Heart left ventricle (tissue), 16 donors: ENCODE data around the gene IQSEC1. TPM values are rescaled to one million over a fixed set of nuclear protein-coding genes. Genes with fewer than 3 reads are reported as not detected.
A peak's percentile ranks its signal among the peaks of the same experiment; 100 is the strongest.

Source experiments
- ATAC-seq, 4 donors: fragments of 200-7000 bp; cut with Tn5 transposase; one replicate each; pipeline ENCODE4 v1.9.1; 2020 to 2022; ENCODE audit warnings: moderate library complexity in 4 of 4, mild to moderate bottlenecking in 3 of 4, moderate number of reproducible peaks in 1 of 4
- DNase-seq, 5 donors: peaks; one replicate each; pipeline ENCODE4 v3.0.0-alpha.2; 2020
- H3K27ac ChIP-seq, 12 donors: fragments of 200-600 bp; sonication (generic) in 4 of 12; one replicate each; pipeline versions ENCODE4 v1.5.0 to v1.8.0; 2016 to 2022; ENCODE audit warnings: mild to moderate bottlenecking in 2 of 12
- H3K27me3 ChIP-seq, 9 donors: fragments of 200-600 bp; sonication (generic) in 2 of 9; one replicate each; pipeline versions ENCODE4 v1.5.1 to v1.8.0; 2016 to 2022; ENCODE audit warnings: mild to moderate bottlenecking in 3 of 9
- H3K36me3 ChIP-seq, 9 donors: fragments of 200-600 bp; sonication (generic) in 2 of 9; one replicate each; pipeline versions ENCODE4 v1.5.0 to v1.8.0; 2018 to 2022; ENCODE audit warnings: mild to moderate bottlenecking in 2 of 9
- H3K4me1 ChIP-seq, 12 donors: fragments of 200-600 bp; sonication (generic) in 4 of 12; one replicate each; pipeline versions ENCODE4 v1.5.0 to v1.8.0; 2016 to 2022; ENCODE audit warnings: mild to moderate bottlenecking in 3 of 12
- H3K4me3 ChIP-seq, 12 donors: fragments of 200-600 bp; sonication (generic) in 4 of 12; one replicate each; pipeline versions ENCODE4 v1.5.0 to v1.8.0; 2017 to 2022; ENCODE audit warnings: mild to moderate bottlenecking in 9 of 12, moderate library complexity in 4 of 12
- H3K9me3 ChIP-seq, 12 donors: fragments of 200-600 bp; sonication (generic) in 4 of 12; one replicate each; pipeline versions ENCODE4 v1.5.0 to v1.8.0; 2016 to 2022; ENCODE audit warnings: mild to moderate bottlenecking in 1 of 12
- CTCF ChIP-seq, 12 donors: fragments of 200-600 bp; sonication (generic) in 4 of 12; IDR thresholded peaks; one replicate each; pipeline versions ENCODE4 v1.5.0 to v1.8.0; 2018 to 2022; ENCODE audit warnings: antibody characterized with exemption in 12 of 12, mild to moderate bottlenecking in 5 of 12
- POLR2A ChIP-seq, 2 donors: fragments of 450-650 bp; IDR thresholded peaks; one replicate each; pipeline ENCODE4 v1.6.1; 2017; ENCODE audit warnings: antibody characterized with exemption in 2 of 2, mild to moderate bottlenecking in 2 of 2, moderate library complexity in 2 of 2
- WGBS, 4 donors: extraction: QIAGEN DNeasy Blood & Tissue Kit in 2 of 4; methylation state at CpG; one replicate each; pipeline versions ENCODE4 v1.1.5 to v1.1.7; 2013 to 2018; 5-methylcytosine and 5-hydroxymethylcytosine counted together
- intact Hi-C, 10 donors: fragments of 100-400 bp; cut with DNase I; formaldehyde crosslinking; loops; one replicate each; pipeline versions ENCODE4 v1.11.1 to v1.14.2; 2022
- polyA plus RNA-seq, 2 donors: library from polyadenylated mRNA; stranded (reverse); fragments of 200-250 nt; gene quantifications; one replicate each; pipeline ENCODE4 v1.2.3, GENCODE V29; 2013
- total RNA-seq, 9 donors: library from RNA; depleted of rRNA in 2 of 9; stranded (reverse); fragments of >200 nt in 2 of 9; fragmentation: NEBNext Ultra II Directional in 3 of 9; extraction: Animal tissue kit (Norgen Biotek cat#: 25700) in 3 of 9; gene quantifications; one replicate each; pipeline versions ENCODE4 v1.1.0 to v1.2.4, GENCODE V29; 2016 to 2023
- donor health status: ischemic (EF 13 %, LVEDD 7.1; RV severe dilation, severe dysfunction).
- donor health status: healthy with polysubstance abuse.
- donor health status: DM: no; HTN: yes; CAD: no.
- donor health status: DM: no; HTN: no; CAD: no.
- donor health status: ischemic (EF 25% LVEDD 6.9; RV normal size, moderate dysfunction).
- donor health status: ischemic (EF 25% LVEDD 5.7; RV mildly dilated, moderate dysfunction).
- donor health status: healthy.
- donor health status: DM: yes; HTN: yes; CAD: no.
- donor health status: ischemic (EF 35%, LVEDD 5.7; RV mildly dilated, moderate dysfunction).
- donor health status: nonischemic (EF 11% LVEDD 7.7; RV severe dilation, severe dysfunction).
- donor health status: DM: yes; HTN: yes; CAD: no.
- donor health status: PGD.
- donor health status: ischemic (EF 29% LVEDD 5.4; RV normal size, mild dysfunction).
- donor health status: nonischemic (EF 23%, LVEDD 6.1; RV moderate dilation, normal function).

The IQSEC1 gene
- total and polyA plus RNA-seq, 11 donors = 28.8 to 79.1 (median 62.2) TPM

- no peaks in the 10 kb centered on the region for H3K9me3 ChIP-seq
- no peaks in the 10 kb centered on the region for H3K27me3 ChIP-seq
- peaks cover 39 to 100% (median 94%) of the 10 kb centered on the region in 12 donors for H3K4me1 ChIP-seq
- peak overlapping the region in 10 of 12 donors; percentile 9 to 85 (median 50) for H3K27ac ChIP-seq
- H3K36me3 ChIP-seq = no peaks in the 10 kb centered on the region
- no peak for TF ChIP-seq CTCF (IDR thresholded peaks at IDR 0.05)
- no peak for TF ChIP-seq POLR2A (IDR thresholded peaks at IDR 0.05)
- WGBS, 4 donors = 38 to 47% (median 40%) methylated on average over 3 of the region's 3 CpGs
- intact Hi-C loops = no loop called here
- no peak for DNase-seq
- H3K4me3 ChIP-seq = no peak overlapping the region
- ATAC-seq = peak in 1 of 4 donors; percentile 4
Measured at GRCh38 chr3:12962292-12962691, 110.9 kb downstream of the IQSEC1 start.

GRCh38 chr3:12961697-12962036, 111.6 kb downstream of the IQSEC1 start:
- WGBS, 4 donors = 74 to 78% (median 76%) methylated on average over 1 of the region's 1 CpG
- Histone ChIP-seq H3K9me3 (no peaks in the 10 kb centered on the region), H3K4me3 (no peak overlapping the region), H3K27ac (peak overlapping the region in 8 of 12 donors; percentile 9 to 85 (median 54)), H3K4me1 (peaks cover 39 to 100% (median 100%) of the 10 kb centered on the region in 12 donors), H3K36me3 (no peaks in the 10 kb centered on the region), H3K27me3 (no peaks in the 10 kb centered on the region)
- intact Hi-C loops = no loop called here
- DNase-seq (no peak), ATAC-seq (no peak)
- TF ChIP-seq POLR2A (IDR thresholded peaks at IDR 0.05) (no peak), CTCF (IDR thresholded peaks at IDR 0.05) (no peak)

GRCh38 chr3:12961007-12961696, 112.1 kb downstream of the IQSEC1 start:
- H3K27ac ChIP-seq = peak overlapping the region in 8 of 12 donors; percentile 29 to 80 (median 73)
- H3K27me3 ChIP-seq = no peaks in the 10 kb centered on the region
- no peak overlapping the region for H3K4me3 ChIP-seq
- TF ChIP-seq CTCF (IDR thresholded peaks at IDR 0.05) (no peak), POLR2A (IDR thresholded peaks at IDR 0.05) (no peak)
- DNase-seq (peak in 1 of 5 donors; percentile 49), ATAC-seq (no peak)
- H3K36me3 ChIP-seq = no peaks in the 10 kb centered on the region
- peaks cover 39 to 100% (median 100%) of the 10 kb centered on the region in 12 donors for H3K4me1 ChIP-seq
- no peaks in the 10 kb centered on the region for H3K9me3 ChIP-seq
- intact Hi-C loops = no loop called here
- 69 to 75% (median 72%) methylated on average over 3 to 4 of the region's 4 CpGs for WGBS, 4 donors

GRCh38 chr3:12960497-12960896, 112.7 kb downstream of the IQSEC1 start:
- DNase-seq = no peak
- Histone ChIP-seq H3K4me1 (peaks cover 43 to 100% (median 100%) of the 10 kb centered on the region in 12 donors), H3K27ac (peak overlapping the region in 11 of 12 donors; percentile 12 to 80 (median 73)), H3K36me3 (no peaks in the 10 kb centered on the region), H3K9me3 (no peaks in the 10 kb centered on the region), H3K4me3 (peak overlapping the region in 1 of 12 donors; percentile 23), H3K27me3 (no peaks in the 10 kb centered on the region)
- no peak for TF ChIP-seq POLR2A (IDR thresholded peaks at IDR 0.05)
- no peak for TF ChIP-seq CTCF (IDR thresholded peaks at IDR 0.05)
- WGBS, 4 donors = 48 to 60% (median 52%) methylated on average over 3 of the region's 3 CpGs
- no peak for ATAC-seq
- intact Hi-C loops = no loop called here
